Breast epithelium (tissue), 4 donors: ENCODE results near the gene KCNK5. TPM values are rescaled to one million over a fixed set of nuclear protein-coding genes. Genes with fewer than 3 reads are reported as not detected.
A peak's percentile ranks its signal among the peaks of the same experiment; 100 is the strongest.

Source experiments
- DNase-seq, 2 donors: peaks; one replicate each; pipeline ENCODE4 v3.0.0-alpha.2; 2019; ENCODE audit warnings: low spot score in 2 of 2
- H3K27ac ChIP-seq, 2 donors: fragments of 200-600 bp; sonication (generic) in 1 of 2; one replicate each; pipeline ENCODE4 v1.5.1; 2016 to 2019; ENCODE audit warnings: mild to moderate bottlenecking in 1 of 2
- H3K27me3 ChIP-seq, 2 donors: fragments of 200-600 bp; sonication (generic) in 1 of 2; one replicate each; pipeline versions ENCODE4 v1.5.1 to v1.6.0; 2017 to 2019; ENCODE audit warnings: control low read depth in 1 of 2, mild to moderate bottlenecking in 1 of 2
- H3K36me3 ChIP-seq: fragments of 200-600 bp; one replicate; pipeline ENCODE4 v1.5.1; 2019
- H3K4me1 ChIP-seq, 2 donors: fragments of 200-600 bp; sonication (generic); one replicate each; pipeline ENCODE4 v1.5.1; 2016 to 2019; ENCODE audit warnings: control low read depth in 1 of 2
- H3K4me3 ChIP-seq, 3 donors: fragments of 200-600 bp; sonication (generic); 1 replicate in 2 of 3; 2 replicates in 1 of 3; pipeline ENCODE4 v1.5.1; 2016 to 2019; ENCODE audit warnings: mild to moderate bottlenecking in 3 of 3, moderate library complexity in 2 of 3
- H3K9me3 ChIP-seq, 2 donors: fragments of 200-600 bp; sonication (generic) in 1 of 2; one replicate each; pipeline ENCODE4 v1.5.1; 2016 to 2019; ENCODE audit warnings: control low read depth in 1 of 2
- CTCF ChIP-seq, 3 donors: fragments of 450-650 bp; IDR thresholded peaks; one replicate each; pipeline ENCODE4 v1.5.1; 2016 to 2017; ENCODE audit warnings: antibody characterized with exemption in 3 of 3, mild to moderate bottlenecking in 3 of 3, moderate library complexity in 3 of 3
- POLR2A ChIP-seq: fragments of 450-650 bp; IDR thresholded peaks from one replicate; pipeline ENCODE4 v1.6.1; 2016; ENCODE audit warnings: antibody characterized with exemption, mild to moderate bottlenecking, moderate library complexity
- POLR2AphosphoS5 ChIP-seq, 3 donors: sonication (generic); formaldehyde crosslinking; IDR thresholded peaks; one replicate each; pipeline ENCODE4 v1.6.1; 2017; ENCODE audit warnings: antibody characterized with exemption in 3 of 3
- intact Hi-C: fragments of 100-400 bp; cut with DNase I; formaldehyde crosslinking; loops from one replicate; pipeline ENCODE4 v1.15.1; 2023; ENCODE audit warnings: low total_unique reads
- total RNA-seq, 3 donors: library from RNA; depleted of rRNA; stranded (reverse); fragments of >200 nt; gene quantifications; one replicate each; pipeline ENCODE4 v1.1.0, GENCODE V29; 2016

KCNK5 gene
- total RNA-seq, 3 donors from 2014 or later, result 1.8 to 20.6 (median 4.3) TPM

- Histone ChIP-seq H3K27ac (peak overlapping the region; percentile 81 to 86), H3K4me1 (no peaks in the 10 kb centered on the region), H3K9me3 (peaks cover 8 to 10% of the 10 kb centered on the region in 2 donors), H3K36me3 (no peaks in the 10 kb centered on the region), H3K27me3 (no peaks in the 10 kb centered on the region), H3K4me3 (no peak overlapping the region)
- DNase-seq, result no peak
- TF ChIP-seq POLR2A (no peak), CTCF (IDR thresholded peaks at IDR 0.05) (no peak), POLR2AphosphoS5 (IDR thresholded peaks at IDR 0.05) (no peak)
- intact Hi-C loops, result loop anchor here (5.0 kb wide), 1 partner anchor 132 kb away; no protein-coding TSS in a partner anchor
These were observed 58.9 kb downstream of the KCNK5 start for GRCh38 chr6:39170389-39170788.

GRCh38 chr6:39169448-39170344 lies 59.6 kb downstream of the KCNK5 start:
- DNase-seq, result peak; percentile 64 to 84
- Histone ChIP-seq H3K27ac (peak overlapping the region; percentile 81 to 86), H3K27me3 (no peaks in the 10 kb centered on the region), H3K4me1 (no peaks in the 10 kb centered on the region), H3K4me3 (peak overlapping the region in 1 of 3 donors; percentile 2), H3K9me3 (peaks cover 8 to 10% of the 10 kb centered on the region in 2 donors), H3K36me3 (no peaks in the 10 kb centered on the region)
- intact Hi-C loops, result loop anchor here (5.0 kb wide), 2 partner anchors 133 to 143 kb away; partner anchors contain the start of gene KCNK17
- peak in 1 of 3 donors; percentile 11 for TF ChIP-seq POLR2AphosphoS5 (IDR thresholded peaks at IDR 0.05)
- TF ChIP-seq POLR2A, result no peak

GRCh38 chr6:39167866-39168625 lies 61.2 kb downstream of the KCNK5 start:
- Histone ChIP-seq H3K4me1 (no peaks in the 10 kb centered on the region), H3K27me3 (no peaks in the 10 kb centered on the region), H3K9me3 (peaks cover 8 to 10% of the 10 kb centered on the region in 2 donors), H3K27ac (no peak overlapping the region), H3K36me3 (no peaks in the 10 kb centered on the region), H3K4me3 (no peak overlapping the region)
- TF ChIP-seq POLR2AphosphoS5 (IDR thresholded peaks at IDR 0.05) (no peak), POLR2A (no peak), CTCF (IDR thresholded peaks at IDR 0.05) (no peak)
- no peak for DNase-seq
- intact Hi-C loops, result loop anchor here (5.0 kb wide), 1 partner anchor 144 kb away; the partner anchor contains the start of gene KCNK17

- H3K4me1 ChIP-seq, result no peaks in the 10 kb centered on the region
- peaks cover 8 to 10% of the 10 kb centered on the region in 2 donors for H3K9me3 ChIP-seq
- no peak overlapping the region for H3K27ac ChIP-seq
- TF ChIP-seq CTCF (IDR thresholded peaks at IDR 0.05), result no peak
- no peak for TF ChIP-seq POLR2AphosphoS5 (IDR thresholded peaks at IDR 0.05)
- no peak for TF ChIP-seq POLR2A
- intact Hi-C loops, result loop anchor here (5.0 kb wide), 1 partner anchor 145 kb away; the partner anchor contains the start of gene KCNK17
- H3K27me3 ChIP-seq, result no peaks in the 10 kb centered on the region
- H3K4me3 ChIP-seq, result no peak overlapping the region
- DNase-seq, result no peak
- H3K36me3 ChIP-seq, result no peaks in the 10 kb centered on the region
These were observed 62.0 kb downstream of the KCNK5 start for GRCh38 chr6:39167321-39167720.

GRCh38 chr6:39166912-39167290 lies 62.4 kb downstream of the KCNK5 start:
- H3K4me1 ChIP-seq, result no peaks in the 10 kb centered on the region
- TF ChIP-seq POLR2A, result no peak
- no peak for TF ChIP-seq POLR2AphosphoS5 (IDR thresholded peaks at IDR 0.05)
- no peak for TF ChIP-seq CTCF (IDR thresholded peaks at IDR 0.05)
- H3K9me3 ChIP-seq, result peaks cover 7% of the 10 kb centered on the region in 2 donors
- H3K4me3 ChIP-seq, result no peak overlapping the region
- H3K27ac ChIP-seq, result no peak overlapping the region
- H3K36me3 ChIP-seq, result no peaks in the 10 kb centered on the region
- DNase-seq, result no peak
- intact Hi-C loops, result loop anchor here (5.0 kb wide), 1 partner anchor 145 kb away; the partner anchor contains the start of gene KCNK17
- H3K27me3 ChIP-seq, result no peaks in the 10 kb centered on the region
